PC-9 (cell line): ENCODE measurements around the gene LRRC3C. TPM values are rescaled to one million over a fixed set of nuclear protein-coding genes. Genes with fewer than 3 reads are reported as not detected.
"Not testable (repeated sequence)": the region's sequence is repeated elsewhere in the genome, so short reads cannot be mapped to it uniquely, and the experiment has no call there.

Experiments used
- BruUV-seq: library from RNA; stranded (reverse); fragments of 400-500 nt; replicated peaks from 2 replicates; lab custom pipeline; 2021; lab: Mats Ljungman, UMichigan
- CTCF ChIA-PET: fragments of 300-600 bp; sonication (Branson Sonifier 250); formaldehyde crosslinking; loops from one replicate; lab custom pipeline; 2022; ENCODE audit warnings: antibody characterized with exemption; lab: Charles Lee
- POLR2A ChIA-PET: fragments of 300-600 bp; sonication (Branson Sonifier 250); formaldehyde crosslinking; loops from one replicate; lab custom pipeline; 2022; ENCODE audit warnings: antibody characterized with exemption; ENCODE audit not compliant: unreplicated experiment; lab: Charles Lee
- DNase-seq, 2 experiments: peaks; one replicate each; pipeline versions ENCODE4 v3.0.0 to v3.0.0-alpha.2; 2015 to 2022; ENCODE audit warnings: mixed read lengths in 1 of 2
- H2AFZ ChIP-seq: fragments of 200-600 bp; sonication (generic); 2 replicates; pipeline ENCODE4 v1.8.1; 2017; ENCODE audit warnings: antibody characterized with exemption
- H3F3A ChIP-seq: fragments of 200-600 bp; sonication (generic); 2 replicates; pipeline ENCODE4 v1.8.1; 2017; ENCODE audit warnings: antibody characterized with exemption, mild to moderate bottlenecking, low read depth; ENCODE audit not compliant: insufficient read depth
- H3K27ac ChIP-seq: fragments of 200-600 bp; sonication (generic); 2 replicates; pipeline ENCODE4 v1.6.1; 2016; ENCODE audit warnings: mixed run types
- H3K27me3 ChIP-seq: fragments of 200-600 bp; sonication (generic); 2 replicates; pipeline ENCODE4 v1.6.1; 2016; ENCODE audit warnings: low read depth, mixed run types; ENCODE audit not compliant: insufficient read depth
- H3K36me3 ChIP-seq: fragments of 200-600 bp; sonication (generic); 2 replicates; pipeline ENCODE4 v1.6.1; 2016; ENCODE audit warnings: low read depth, mixed run types
- H3K4me1 ChIP-seq: fragments of 200-600 bp; sonication (generic); replicated peaks from 2 replicates; pipeline ENCODE4 v1.6.1; 2016; ENCODE audit warnings: mixed run types; ENCODE audit not compliant: insufficient read depth
- H3K4me2 ChIP-seq: fragments of 200-600 bp; sonication (generic); 2 replicates; pipeline ENCODE4 v1.6.1; 2017; ENCODE audit warnings: mixed run types
- H3K4me3 ChIP-seq: fragments of 200-600 bp; sonication (generic); 2 replicates; pipeline ENCODE4 v1.6.1; 2016; ENCODE audit warnings: mixed run types
- H3K79me2 ChIP-seq: fragments of 200-600 bp; sonication (generic); 2 replicates; pipeline ENCODE4 v1.6.1; 2017; ENCODE audit warnings: low read depth, mixed run types
- H3K9me2 ChIP-seq: fragments of 200-600 bp; sonication (generic); 2 replicates; pipeline ENCODE4 v1.8.1; 2017; ENCODE audit warnings: mild to moderate bottlenecking; ENCODE audit not compliant: insufficient read depth
- H3K9me3 ChIP-seq: fragments of 200-600 bp; sonication (generic); 2 replicates; pipeline ENCODE4 v1.8.1; 2016; ENCODE audit warnings: low read depth; ENCODE audit not compliant: insufficient read depth
- H4K20me1 ChIP-seq: fragments of 200-600 bp; sonication (generic); 2 replicates; pipeline ENCODE4 v1.8.1; 2017; ENCODE audit not compliant: insufficient read depth
- EZH2 ChIP-seq: fragments of 200-600 bp; sonication (generic); IDR thresholded peaks from 2 replicates; pipeline ENCODE4 v1.8.0; 2017; ENCODE audit warnings: antibody characterized with exemption, low read depth
- intact Hi-C: fragments of 100-400 bp; cut with micrococcal nuclease; formaldehyde crosslinking; loops from one replicate; pipeline ENCODE4 v1.10.0; 2022; ENCODE audit not compliant: unreplicated experiment
- total RNA-seq: library from RNA; stranded (reverse); gene quantifications from 2 replicates; pipeline ENCODE4 v1.2.3, GENCODE V29; 2021
- TF ChIP-seq, protein P1 (sequence below): fragments of 200-600 bp; sonication (generic); conservative IDR thresholded peaks from 2 replicates; pipeline ENCODE4 v1.6.1; 2017; ENCODE audit warnings: mixed run types, antibody characterized with exemption, mild to moderate bottlenecking, moderate library complexity

Gene LRRC3C
- total RNA-seq, 1 experiment from 2014 or later = not detected

DNA sequence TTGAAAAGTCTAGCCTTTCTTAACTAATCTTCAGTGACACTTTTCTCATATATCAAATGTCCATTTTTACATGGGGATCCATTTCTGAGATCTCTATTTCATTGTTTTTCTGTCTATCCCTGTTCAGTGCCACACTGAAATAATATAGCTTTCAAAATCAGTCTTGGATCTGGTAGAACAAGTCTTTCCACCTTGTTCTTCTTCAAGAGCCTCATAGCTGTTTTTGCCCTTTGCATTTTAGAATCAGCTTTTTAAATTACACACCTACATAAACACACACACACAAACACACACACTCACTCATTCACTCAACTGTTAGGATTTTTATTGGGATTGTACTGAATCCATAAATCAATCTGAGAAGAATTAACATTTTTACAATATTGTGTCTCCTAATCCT, 28.3 kb upstream of the LRRC3C start:
- peaks cover 9% of the 10 kb centered on the region; the same call in 1 of the 2 replicates for H3F3A ChIP-seq
- H3K4me3 ChIP-seq = no peak overlapping the region
- H3K9me3 ChIP-seq = no peaks in the 10 kb centered on the region
- BruUV-seq = no TSS peak
- no peaks in the 10 kb centered on the region for H3K27me3 ChIP-seq
- POLR2A ChIA-PET = interaction anchor here (0.5 to 0.7 kb wide), 3 partner anchors 10 to 448 kb away, joined by 3 to 4 read pairs (median 4); partner anchors contain the start of gene MED1
- no peak for TF ChIP-seq EZH2
- TF ChIP-seq, protein P1, sequence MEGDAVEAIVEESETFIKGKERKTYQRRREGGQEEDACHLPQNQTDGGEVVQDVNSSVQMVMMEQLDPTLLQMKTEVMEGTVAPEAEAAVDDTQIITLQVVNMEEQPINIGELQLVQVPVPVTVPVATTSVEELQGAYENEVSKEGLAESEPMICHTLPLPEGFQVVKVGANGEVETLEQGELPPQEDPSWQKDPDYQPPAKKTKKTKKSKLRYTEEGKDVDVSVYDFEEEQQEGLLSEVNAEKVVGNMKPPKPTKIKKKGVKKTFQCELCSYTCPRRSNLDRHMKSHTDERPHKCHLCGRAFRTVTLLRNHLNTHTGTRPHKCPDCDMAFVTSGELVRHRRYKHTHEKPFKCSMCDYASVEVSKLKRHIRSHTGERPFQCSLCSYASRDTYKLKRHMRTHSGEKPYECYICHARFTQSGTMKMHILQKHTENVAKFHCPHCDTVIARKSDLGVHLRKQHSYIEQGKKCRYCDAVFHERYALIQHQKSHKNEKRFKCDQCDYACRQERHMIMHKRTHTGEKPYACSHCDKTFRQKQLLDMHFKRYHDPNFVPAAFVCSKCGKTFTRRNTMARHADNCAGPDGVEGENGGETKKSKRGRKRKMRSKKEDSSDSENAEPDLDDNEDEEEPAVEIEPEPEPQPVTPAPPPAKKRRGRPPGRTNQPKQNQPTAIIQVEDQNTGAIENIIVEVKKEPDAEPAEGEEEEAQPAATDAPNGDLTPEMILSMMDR = no peak
- peak overlapping the region; percentile 29; the same call in 1 of the 2 replicates for H3K4me2 ChIP-seq
- intact Hi-C loops = no loop called here
- DNase-seq = no peak
- H3K27ac ChIP-seq = no peak overlapping the region
- no peak overlapping the region for H2AFZ ChIP-seq
- H3K4me1 ChIP-seq = peaks cover 11% of the 10 kb centered on the region
- no peaks in the 10 kb centered on the region for H3K9me2 ChIP-seq
- no peaks in the 10 kb centered on the region for H4K20me1 ChIP-seq
- CTCF ChIA-PET = interaction anchor here (0.5 to 1.1 kb wide), 2 partner anchors 45 to 278 kb away, joined by 3 read pairs; no protein-coding TSS in a partner anchor
- no peaks in the 10 kb centered on the region for H3K79me2 ChIP-seq
- H3K36me3 ChIP-seq = no peaks in the 10 kb centered on the region

DNA sequence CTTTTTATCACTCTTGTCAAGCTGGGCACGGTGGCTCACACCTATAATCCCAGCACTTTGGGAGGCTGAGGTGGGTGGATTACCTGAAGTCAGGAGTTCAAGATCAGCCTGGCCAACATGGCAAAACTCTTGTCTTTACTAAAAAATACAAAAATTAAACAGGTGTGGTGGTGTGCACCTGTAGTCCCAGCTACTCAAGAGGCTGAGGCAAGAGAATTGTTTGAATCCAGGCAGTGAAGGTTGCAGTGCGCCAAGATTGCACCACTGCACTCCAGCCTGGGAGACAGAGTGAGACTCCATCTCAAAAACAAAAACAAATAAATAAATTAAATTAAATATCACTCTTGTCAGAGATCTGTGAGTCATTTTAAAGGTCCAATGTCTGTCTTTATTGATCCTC, 25.5 kb upstream of the LRRC3C start:
- H4K20me1 ChIP-seq, H3K36me3 ChIP-seq, H3K9me3 ChIP-seq, intact Hi-C loops, H2AFZ ChIP-seq, CTCF ChIA-PET, H3K4me3 ChIP-seq, H3K27ac ChIP-seq, DNase-seq, H3K9me2 ChIP-seq, BruUV-seq, H3K27me3 ChIP-seq, H3K79me2 ChIP-seq, H3K4me2 ChIP-seq, H3F3A ChIP-seq, POLR2A ChIA-PET: not testable (repeated sequence)
- peaks cover 11% of the 10 kb centered on the region for H3K4me1 ChIP-seq

DNA sequence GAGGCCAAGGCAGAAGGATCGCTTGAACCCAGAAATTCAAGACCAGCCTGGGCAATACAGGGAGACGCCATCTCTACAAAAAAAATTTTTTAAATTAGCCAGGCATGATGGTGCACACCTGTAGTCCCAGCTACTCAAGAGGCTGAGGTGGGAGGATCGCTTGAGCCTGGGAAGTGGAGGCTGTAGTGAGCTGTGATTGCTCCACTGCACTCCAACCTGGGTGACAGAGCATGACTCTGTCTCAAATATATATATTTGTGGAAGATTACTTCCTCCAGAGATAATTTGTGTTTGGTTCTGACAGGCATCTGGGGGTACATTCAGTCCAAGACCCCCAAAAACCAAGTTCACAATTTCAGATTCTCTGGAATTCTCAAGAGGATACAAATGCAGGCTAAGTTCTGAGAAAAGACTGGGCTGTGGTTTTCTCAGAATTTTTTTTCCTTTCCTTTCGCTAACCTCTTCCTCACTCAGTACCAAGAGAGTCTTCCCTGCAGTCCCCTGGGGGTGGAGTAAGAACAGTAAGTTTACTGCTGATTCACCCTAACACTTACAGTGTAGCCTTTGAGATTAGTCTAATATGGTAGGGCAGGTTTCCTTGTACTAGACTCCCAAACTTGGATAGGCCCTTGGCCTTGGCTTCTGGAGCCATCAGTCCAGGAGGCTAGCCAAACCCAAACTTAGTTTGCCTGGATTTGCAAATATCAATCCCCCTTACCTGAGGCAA, 24.2 kb upstream of the LRRC3C start:
- DNase-seq = no peak
- H3K9me2 ChIP-seq = no peaks in the 10 kb centered on the region
- peaks cover 9% of the 10 kb centered on the region; the same call in 1 of the 2 replicates for H3F3A ChIP-seq
- ChIA-PET POLR2A (no interaction called here), CTCF (no interaction called here)
- no peaks in the 10 kb centered on the region for H3K27me3 ChIP-seq
- no peaks in the 10 kb centered on the region for H3K9me3 ChIP-seq
- intact Hi-C loops = no loop called here
- no peak overlapping the region for H3K4me2 ChIP-seq
- BruUV-seq = no TSS peak
- no peaks in the 10 kb centered on the region for H4K20me1 ChIP-seq
- no peak overlapping the region for H3K27ac ChIP-seq
- no peaks in the 10 kb centered on the region for H3K36me3 ChIP-seq
- H3K4me1 ChIP-seq = peaks cover 11% of the 10 kb centered on the region
- no peaks in the 10 kb centered on the region for H3K79me2 ChIP-seq
- no peak for TF ChIP-seq EZH2
- TF ChIP-seq, protein P1 = no peak
- H2AFZ ChIP-seq = no peak overlapping the region
- no peak overlapping the region for H3K4me3 ChIP-seq

DNA sequence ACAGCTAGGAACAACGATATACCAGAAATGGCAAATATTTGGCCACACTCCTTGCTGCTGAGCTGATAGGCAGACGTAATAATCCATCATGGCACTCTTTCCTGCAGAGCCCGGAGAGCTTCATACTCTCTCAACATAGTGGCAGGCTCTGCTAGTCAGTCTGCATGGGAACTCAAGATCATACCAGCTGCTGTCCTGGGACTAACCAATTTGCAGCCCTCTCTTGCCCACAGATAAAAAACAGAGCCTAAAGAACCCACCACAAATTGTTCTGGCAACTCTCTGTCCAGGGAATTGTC, 22.6 kb upstream of the LRRC3C start:
- H3K79me2 ChIP-seq = no peaks in the 10 kb centered on the region
- no peak for DNase-seq
- H3K4me2 ChIP-seq = no peak overlapping the region
- no peaks in the 10 kb centered on the region for H3K9me3 ChIP-seq
- CTCF ChIA-PET = no interaction called here
- H3K36me3 ChIP-seq = no peaks in the 10 kb centered on the region
- H4K20me1 ChIP-seq = no peaks in the 10 kb centered on the region
- intact Hi-C loops = no loop called here
- TF ChIP-seq, protein P1 = no peak
- TF ChIP-seq EZH2 = no peak
- no peak overlapping the region for H3K27ac ChIP-seq
- POLR2A ChIA-PET = no interaction called here
- no peak overlapping the region for H2AFZ ChIP-seq
- H3F3A ChIP-seq = no peaks in the 10 kb centered on the region
- no TSS peak for BruUV-seq
- H3K4me3 ChIP-seq = no peak overlapping the region
- H3K4me1 ChIP-seq = no peaks in the 10 kb centered on the region
- H3K9me2 ChIP-seq = no peaks in the 10 kb centered on the region
- H3K27me3 ChIP-seq = no peaks in the 10 kb centered on the region
